HG03460 (cell line): Measurements from ENCODE around the gene EXD3.
"Not testable (repeated sequence)": the region's sequence is repeated elsewhere in the genome, so short reads cannot be mapped to it uniquely, and the experiment has no call there.

Source experiments
- ATAC-seq: cut with Tn5 transposase; IDR thresholded peaks from one replicate; pipeline ENCODE4 v1.9.1; 2021; ENCODE audit not compliant: unreplicated experiment

The EXD3 gene

DNA sequence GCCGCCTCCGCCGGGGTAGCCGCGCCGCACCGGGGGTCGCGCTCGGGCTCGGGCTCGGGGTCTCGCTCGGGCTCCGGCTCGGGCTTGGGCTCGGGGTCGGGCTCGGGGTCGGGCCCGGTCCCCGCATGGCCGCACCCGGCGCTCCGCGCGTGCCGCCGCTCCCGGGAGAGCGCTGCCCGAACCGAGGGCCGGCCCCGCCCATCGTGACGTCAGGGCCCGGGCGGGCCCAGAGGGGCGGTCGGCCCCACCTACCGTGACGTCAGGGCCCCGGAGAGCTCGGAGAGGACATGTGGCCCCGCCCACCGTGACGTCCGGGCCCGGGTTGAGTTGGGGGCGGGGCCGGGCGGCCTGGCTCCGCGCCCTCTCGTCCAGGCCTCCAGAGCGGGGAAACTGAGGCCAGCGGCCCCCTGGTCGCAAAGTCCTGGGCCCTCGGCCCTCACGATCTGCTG, 36.2 kb upstream of the EXD3 start, which contains the start of gene NSMF:
NSMF (minus strand) TSS at position 183 of the 449 bp plus-strand sequence. CDS start 232 bp downstream, outside the sequence.
- ATAC-seq, result peak; percentile 56

DNA sequence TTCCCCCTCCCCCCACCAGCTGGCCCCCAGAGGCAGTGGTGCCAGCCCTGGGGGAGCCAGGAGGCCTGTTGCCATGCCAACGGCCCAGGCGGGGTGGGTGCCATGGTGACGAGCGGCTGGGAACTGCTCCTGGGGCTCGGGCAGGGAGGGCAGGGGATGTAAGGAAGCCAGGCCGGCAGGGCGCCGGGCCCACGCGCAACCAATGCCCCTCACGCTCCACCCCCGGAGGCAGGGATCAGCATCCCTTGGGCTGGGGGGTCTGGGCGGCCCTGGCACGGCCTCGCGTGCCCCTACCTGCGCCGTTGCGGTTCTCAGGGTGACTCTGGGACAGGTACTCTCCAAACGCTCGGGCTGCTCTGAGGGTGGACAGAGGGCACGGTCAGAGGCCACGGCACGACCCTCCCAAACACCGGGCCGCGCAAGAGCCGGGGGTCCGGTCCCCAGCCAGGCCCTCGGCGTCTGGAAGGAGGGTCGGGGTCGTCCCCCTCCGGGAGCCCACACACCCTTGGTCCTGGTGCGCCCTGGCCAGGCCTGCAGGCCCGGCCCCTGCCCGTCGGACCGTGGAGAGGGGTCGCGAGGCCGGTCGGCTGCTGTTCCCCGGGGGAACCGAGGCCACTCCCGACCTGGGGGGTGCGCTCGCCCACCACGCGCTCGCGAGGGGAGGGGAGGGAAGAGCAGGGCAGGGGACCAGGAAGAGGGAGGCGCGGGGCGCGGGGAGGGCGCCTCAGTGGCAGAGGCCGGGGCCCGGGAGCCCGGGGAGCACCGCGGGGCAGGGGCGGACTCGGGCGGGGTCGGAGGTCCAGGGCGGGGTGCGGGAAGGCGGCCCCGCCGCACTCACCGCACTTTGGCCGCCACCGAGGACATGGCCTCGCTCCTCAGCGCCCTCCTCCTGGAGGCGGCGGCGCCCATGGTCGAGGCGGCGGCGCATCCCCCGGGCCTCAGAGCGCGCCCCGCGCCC, 35.5 kb upstream of the EXD3 start:
- peak; percentile 18 for ATAC-seq

DNA sequence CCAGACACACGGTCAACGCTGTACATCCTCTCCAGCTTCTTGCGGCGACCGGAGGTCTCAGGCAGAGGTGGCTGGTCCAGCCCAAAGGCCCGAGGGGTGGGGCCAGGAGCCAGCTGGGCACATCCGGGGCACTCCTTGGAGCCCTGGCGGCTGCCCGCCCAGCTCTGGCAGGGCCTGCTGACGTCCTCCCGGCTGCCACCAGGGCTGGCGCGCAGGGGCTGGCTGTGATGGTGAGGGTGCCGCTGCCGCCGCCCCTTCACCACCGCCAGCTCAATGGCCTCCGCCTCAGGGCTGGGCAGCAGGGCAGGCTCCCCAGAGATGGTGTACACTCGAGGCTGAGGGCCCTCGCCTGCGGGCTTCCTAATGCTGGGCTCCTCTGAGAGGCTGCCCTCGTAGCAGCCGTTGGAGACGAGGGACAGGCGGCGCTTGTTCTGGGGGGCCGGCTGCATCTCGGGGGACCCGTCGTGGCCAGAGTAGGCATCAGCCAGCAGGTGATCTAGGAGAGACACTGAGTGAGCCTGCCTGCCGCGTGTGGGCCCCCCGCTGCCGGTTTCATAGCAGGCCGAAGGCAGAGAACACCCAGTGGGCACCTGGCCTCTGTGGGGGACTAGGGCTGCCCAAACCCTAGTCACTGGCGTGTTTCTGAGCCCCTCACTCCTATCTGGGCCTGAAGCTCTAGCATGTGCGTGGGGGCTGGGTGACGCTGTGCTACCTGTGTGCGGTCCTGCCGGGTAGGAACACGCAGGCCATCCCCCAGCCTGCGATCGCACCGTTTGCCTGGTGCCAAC, 34.6 kb upstream of the EXD3 start:
- no peak for ATAC-seq

DNA sequence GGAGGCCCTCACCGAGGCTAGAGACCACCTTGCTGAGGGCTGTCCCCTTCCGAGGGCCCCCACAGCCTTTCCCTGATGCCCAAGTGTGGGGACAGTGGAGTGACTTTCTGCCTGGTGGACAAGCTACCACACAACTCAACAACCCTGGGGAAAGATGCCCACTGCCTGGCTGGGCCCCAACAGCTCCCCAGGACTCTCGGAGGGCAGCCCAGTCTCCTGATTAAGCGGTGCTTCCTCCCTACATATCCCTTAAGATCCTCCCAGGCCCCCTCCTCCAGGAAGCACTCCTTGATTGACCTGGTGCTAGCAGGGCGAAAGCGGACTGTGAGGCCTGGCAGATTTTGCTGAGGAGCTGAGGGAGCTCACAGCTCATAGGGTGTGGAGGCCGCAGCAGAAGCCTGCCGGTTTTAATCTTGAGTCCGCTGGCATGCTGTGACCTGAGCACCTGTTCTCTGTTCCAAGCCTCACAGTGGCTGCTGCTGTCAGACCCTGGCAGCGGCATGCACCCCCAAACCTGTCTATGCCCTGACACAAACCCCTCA, 34.0 kb upstream of the EXD3 start:
- ATAC-seq, result no peak

DNA sequence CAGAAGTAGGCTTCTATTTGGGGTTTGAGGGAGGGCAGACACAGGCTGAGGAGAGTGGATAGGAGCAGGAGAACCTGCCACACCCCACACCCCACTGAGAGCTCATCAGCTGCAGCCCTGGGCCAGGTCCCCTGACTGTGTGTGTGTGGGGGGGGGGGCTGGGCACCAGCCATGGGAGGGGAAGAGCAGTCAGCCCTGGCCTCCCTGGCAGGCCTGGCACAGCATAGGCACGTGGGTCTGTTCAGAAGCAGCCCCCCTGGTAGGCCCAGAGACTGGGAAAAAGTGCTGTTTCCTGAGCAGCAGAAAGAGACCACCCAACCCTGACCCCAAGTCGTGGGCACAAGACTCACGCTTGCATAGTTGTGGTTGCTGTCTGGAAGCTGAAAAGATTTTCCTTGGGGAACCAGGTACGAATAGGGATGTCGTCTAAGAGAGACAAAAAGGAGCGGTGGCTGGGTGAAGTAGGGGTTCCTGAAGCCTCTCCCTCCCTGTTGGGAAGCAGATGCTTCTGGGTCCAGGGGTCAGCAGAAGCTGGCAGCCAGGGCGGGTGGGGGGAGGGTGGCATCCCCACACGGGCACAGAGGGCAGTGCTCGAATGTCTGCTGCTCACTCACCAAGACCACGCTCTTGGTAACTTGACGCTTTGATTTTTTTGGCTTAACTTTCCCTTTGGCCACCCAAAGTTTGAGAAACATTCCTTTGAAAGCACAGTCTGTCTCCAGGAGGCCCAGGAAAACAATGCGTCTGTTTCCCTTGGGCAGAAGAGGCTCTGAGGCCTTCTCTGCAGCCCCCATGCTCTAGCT, 33.3 kb upstream of the EXD3 start:
- no peak for ATAC-seq

DNA sequence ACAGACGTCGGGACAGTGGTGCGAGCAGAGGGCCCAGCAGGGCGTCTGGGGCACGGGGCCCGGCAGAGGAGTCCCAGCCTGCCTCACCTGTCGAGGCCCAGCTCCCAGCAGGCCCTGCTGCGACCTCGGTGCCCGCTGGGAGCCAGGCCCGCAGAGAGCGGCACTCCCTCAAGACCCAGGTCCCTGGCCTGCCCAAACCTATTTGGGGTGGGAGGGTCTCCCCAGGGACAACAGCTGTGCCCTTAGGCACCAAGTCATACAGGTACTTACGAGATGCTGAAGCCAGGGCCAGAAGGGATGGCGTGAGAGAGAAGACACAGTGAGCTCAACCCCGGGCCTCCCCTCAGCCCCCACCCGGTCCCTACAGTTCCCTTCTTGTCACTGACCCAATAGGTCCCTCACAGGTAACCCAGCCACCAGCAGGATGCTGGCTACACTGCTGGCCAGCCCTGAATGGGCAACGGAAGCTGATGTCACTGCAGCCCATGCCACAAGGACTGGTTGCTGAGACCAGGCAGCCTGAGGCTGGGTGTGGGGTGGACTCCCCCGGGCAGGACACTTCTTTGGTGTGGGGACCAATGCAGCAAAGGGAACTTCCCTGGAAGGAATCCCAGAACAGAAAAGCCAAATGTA, 32.5 kb upstream of the EXD3 start:
- ATAC-seq, result no peak

DNA sequence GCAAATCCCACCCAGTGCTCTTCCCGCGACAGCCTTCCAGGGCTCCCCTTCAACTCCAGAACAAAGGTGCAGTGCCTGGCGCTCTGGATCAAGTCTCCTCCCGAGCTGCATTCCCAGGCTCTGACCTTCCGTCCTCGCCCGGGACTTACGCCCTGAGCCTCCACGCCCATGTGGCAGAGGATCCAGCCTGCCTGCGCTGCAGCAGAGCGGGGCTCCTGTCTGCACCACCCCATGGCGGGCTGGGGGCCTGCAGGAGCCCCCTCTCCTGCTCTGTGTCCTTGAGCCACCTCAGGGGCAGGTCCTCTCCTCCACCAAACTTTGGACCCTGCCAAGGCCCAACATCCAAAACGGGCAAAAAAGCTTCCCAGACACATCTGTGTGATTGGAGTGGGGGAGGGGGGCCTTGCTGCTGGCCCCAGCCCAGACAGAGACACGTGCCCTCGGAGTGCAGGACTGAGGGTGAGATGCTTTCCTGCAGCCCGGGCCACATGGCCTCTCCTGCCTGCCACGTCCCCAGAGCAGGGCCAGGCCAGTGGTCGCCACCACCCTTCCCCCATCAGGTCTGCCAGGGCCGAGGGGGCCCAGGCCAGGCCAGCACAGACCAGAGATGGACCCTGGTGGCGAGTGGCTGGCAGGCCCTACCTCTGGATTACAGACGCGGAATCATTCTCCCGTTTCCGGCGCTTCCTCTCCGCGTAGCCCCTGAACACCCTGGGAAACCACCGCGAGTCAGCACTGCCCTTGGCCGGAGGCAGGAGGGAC, 31.8 kb upstream of the EXD3 start:
- no peak for ATAC-seq

DNA sequence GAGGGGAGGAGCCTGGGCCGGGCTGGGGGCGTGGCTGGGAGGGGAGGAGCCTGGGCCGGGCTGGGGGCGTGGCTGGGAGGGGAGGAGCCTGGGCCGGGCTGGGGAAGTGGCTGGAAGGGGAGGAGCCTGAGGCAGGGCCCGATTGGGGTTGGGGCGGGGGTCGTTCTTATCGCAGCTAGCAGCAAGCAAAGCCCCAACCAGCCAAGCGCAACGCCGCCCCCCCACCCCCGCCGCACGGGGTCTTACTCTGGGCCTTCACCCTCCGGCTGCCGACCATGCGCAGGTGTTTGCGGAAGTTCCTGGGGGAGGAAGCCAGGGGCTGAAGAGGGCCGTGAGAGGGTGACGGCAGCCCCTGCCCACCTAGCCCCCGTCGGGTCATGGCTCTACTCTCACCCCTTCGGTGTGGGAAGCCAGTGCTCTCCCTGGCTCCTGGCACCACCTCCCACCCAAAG, 31.2 kb upstream of the EXD3 start:
- ATAC-seq, result no peak

DNA sequence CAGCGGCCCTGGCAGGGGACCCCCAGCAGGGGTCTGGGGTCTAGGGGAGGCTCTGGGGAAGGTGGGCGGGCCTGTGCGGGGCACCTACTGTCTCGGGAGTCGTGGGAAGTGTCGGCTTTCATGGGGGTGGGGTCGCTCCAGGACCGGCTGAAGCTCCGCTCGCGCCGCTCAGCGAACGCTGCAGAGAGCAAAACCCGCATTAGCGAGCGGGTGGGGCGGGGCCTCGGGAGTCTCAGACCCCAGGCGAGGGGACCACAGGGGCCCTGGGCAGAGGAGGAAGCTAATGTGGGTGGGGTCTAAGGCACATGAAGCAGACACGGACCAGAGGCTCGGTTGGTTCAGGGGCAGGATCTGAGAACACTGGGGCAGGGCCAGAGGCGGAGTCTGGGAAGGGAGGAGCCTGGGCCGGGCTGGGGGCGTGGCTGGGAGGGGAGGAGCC, 30.7 kb upstream of the EXD3 start:
- ATAC-seq, result peak; percentile 59

DNA sequence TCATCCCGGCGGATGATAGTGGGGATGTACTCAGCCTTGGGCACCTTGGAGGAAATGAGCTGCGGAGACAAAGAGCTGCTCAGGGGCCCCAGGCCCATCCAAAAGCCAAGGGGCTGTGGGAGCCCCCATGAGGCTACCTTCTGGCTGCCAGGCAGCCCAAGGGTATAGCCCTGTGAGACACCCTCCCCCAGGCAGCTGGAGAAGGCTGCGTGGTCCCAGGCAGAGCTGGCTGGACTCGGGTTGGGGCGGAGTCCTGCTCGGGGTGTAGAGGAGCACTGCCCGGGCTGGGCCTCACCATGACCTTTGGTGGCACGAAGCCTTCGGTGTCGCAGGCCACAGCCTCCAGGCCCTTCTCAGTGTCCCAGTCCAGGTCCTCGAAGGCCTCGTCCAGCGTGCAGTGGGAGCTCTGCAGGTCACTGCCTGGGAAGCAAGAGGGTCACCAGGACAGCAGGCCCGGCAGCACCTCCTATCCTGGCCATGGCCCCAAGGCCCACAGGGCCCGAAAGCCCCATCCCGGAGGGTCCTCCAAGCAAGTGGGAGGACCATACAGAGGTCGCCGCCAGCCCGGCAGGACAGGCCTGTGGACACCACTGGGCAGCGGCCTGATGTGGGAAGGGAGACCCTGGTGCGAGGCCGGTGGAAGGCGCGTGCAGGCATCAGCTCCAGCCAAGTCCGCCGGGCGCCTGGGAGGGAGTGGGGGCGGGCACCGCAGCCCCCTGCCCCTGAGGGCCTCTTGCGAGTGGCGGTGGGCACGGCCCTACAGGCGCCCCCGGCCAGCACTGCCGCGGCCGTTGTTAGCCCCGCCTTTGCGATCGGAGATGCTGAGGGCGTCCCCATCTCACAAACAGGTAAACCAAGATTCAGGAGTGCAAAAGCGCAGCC, 30.0 kb upstream of the EXD3 start:
- ATAC-seq, result no peak

DNA sequence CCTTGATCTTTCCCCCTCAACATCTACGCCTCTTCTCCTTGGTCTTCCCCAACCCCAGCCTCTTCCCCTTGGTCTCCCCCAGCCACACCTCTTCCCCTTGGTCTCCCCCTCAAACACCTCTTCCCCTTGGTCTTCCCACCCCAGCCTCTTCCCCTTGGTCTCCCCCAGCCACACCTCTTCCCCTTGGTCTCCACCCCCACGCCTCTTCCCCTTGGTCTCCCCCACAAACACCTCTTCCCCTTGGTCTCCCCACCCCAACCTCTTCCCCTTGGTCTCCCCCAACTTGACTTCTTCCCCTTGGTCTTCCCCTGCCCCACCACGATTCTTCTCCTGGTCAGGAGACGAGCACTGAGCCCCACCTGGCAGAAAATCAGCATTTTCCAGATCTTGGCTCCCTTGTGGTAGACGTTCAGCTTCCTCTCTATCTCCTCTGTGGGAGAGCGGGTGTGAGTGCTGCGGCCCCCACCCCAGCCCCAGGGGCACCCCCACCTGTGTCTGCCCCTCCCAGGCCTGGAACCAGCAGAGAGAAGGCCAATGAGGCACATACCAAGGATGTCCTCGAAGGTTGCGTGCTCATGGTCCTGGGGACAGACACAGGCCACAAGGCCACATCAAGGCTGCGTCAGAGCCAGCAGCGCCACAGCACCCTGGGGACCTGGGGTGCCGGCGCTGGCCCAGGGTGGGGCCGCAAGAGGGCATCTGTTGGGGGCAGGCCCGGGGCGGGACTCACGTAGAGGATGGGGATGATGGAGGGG, 29.2 kb upstream of the EXD3 start:
- ATAC-seq, result no peak

DNA sequence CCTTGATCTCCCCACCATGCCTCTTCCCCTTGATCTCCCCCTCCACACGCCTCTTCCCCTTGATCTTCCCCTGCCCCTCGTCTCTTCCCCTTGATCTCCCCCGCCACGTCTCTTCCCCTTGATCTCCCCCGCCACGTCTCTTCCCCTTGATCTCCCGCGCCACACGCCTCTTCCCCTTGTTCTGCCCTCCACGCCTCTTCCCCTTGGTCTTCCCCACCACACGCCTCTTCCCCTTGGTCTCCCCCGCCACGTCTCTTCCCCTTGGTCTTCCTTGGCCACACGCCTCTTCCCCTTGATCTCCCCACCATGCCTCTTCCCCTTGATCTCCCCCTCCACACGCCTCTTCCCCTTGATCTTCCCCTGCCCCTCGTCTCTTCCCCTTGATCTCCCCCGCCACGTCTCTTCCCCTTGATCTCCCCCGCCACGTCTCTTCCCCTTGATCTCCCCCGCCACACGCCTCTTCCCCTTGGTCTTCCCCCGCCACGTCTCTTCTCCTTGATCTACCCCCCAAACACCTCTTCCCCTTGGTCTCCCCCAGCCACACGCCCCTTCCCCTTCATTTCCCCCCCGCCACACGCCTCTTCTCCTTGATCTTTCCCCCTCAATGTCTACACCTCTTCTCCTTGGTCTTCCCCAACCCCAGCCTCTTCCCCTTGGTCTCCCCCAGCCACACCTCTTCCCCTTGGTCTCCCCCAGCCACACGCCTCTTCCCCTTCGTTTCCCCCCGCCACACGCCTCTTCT, 28.5 kb upstream of the EXD3 start:
- ATAC-seq, result not testable (repeated sequence)

DNA sequence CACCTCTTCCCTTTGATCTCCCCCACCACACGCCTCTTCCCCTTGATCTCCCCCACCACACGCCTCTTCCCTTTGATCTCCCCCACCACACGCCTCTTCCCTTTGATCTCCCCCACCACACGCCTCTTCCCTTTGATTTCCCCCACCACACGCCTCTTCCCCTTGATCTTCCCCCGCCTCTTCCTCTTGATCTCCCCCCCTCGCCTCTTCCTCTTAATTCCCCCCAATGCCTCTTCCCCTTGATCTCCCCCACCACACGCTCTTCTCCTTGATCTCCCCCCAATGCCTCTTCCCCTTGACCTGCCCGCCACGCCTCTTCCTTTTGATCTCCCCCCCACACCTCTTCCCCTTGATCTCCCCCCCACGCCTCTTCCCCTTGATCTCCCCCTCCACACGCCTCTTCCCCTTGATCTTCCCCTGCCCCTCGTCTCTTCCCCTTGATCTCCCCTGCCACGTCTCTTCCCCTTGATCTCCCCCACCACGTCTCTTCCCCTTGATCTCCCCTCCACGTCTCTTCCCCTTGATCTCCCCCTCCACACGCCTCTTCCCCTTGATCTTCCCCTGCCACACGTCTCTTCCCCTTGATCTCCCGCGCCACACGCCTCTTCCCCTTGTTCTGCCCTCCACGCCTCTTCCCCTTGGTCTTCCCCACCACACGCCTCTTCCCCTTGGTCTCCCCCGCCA, 27.7 kb upstream of the EXD3 start:
- ATAC-seq, result not testable (repeated sequence)

DNA sequence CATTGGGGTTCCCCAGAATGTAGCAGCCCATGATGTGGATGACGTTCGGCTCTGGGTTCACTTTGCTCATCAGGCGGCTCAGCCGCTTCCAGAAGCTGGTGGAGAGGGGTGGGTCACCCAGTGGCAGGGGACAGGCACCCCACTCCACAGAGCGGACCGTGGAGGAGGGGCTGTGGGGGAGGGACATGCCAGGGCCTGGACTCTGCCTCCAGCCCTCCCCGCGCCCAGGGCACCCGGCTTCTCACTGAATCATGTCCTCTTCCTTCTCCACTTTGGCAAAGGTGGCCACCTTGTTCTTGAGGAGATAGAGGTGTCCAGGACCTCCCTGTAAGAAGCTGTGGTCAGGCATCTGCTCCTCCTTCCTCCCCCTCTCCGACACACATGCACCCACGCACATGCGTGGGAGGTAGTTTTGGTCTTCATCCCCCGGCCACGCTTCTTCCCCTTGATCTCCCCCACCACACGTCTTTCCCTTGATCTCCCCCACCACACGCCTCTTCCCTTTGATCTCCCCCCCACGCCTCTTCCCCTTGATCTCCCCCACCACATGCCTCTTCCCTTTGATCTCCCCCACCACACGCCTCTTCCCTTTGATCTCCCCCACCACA, 27.1 kb upstream of the EXD3 start:
- ATAC-seq, result no peak

DNA sequence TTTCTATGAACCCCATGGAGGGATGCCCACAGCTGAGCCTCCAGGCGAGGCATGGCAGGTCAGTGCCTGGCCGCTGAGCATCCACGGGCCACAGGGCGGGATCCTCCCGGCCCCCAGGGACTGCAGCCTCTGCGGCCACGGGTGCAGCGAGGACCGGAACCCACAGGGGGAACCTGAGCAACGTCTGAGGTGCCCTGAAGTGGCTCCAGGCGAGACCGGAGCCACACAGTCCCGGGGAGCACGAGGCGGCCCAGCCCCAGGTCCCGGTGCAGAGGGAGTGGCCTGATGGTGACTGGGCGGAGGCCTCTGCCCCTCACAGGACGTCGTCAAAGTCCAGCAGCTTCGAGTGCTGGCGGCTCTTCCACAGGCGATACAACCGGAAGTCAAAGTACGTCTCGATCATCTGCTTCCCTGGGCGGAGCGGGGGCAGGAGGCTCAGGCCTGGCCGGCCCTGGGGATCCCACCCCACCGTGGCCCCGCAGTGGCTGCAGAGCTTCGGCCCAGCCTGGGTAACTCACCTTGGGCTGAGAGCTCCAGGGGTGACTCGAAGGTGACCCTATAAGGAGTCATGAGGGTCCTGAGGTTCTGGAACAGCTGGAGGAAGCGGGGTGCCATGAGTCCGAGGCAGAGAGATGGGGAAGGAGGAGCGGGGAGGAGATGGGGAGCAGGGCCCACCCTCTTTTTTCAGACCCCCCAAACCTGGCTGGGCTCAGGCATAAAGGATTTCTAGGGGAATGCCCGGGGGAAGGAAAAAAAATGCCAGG, 26.3 kb upstream of the EXD3 start:
- ATAC-seq, result no peak
